ENCODE measurements around the gene INAVA.

Gene INAVA

GRCh38 chr1:200891774-200892157 is 2.9 kb upstream of the INAVA start:
- Histone ChIP-seq H3K4me3 (ENCODE audit: low read length) (peak overlapping the region; percentile 79), H3K27ac (ENCODE audit: low read length) (peak overlapping the region; percentile 84), H3K9me2 (replicated peaks; ENCODE audit: insufficient read depth, low read length) (no peaks in the 10 kb centered on the region), H3K36me3 (replicated peaks; ENCODE audit: insufficient read depth, low read length) (no peaks in the 10 kb centered on the region), H3F3A (ENCODE audit: insufficient read depth, low read length) (peaks cover 49% of the 10 kb centered on the region), H3K27me3 (replicated peaks; ENCODE audit: insufficient read depth, low read length) (no peaks in the 10 kb centered on the region), H2AFZ (ENCODE audit: low read length) (peak overlapping the region; percentile 69), H3K79me2 (ENCODE audit: low read length) (peaks cover 69% of the 10 kb centered on the region), H3K4me2 (ENCODE audit: low read depth, low read length) (peak overlapping the region; percentile 83), H4K20me1 (ENCODE audit: insufficient read depth, low read length) (no peaks in the 10 kb centered on the region), H3K4me1 (ENCODE audit: low read length) (peaks cover 59% of the 10 kb centered on the region), H3K9me3 (replicated peaks; ENCODE audit: insufficient read depth, low read length) (no peaks in the 10 kb centered on the region), H3K9ac (ENCODE audit: low read length) (peak overlapping the region; percentile 97)
- no peak for TF ChIP-seq EZH2 (optimal IDR thresholded peaks at IDR 0.05; ENCODE audit: low read depth, low read length)
- TF ChIP-seq CTCF (IDR thresholded peaks at IDR 0.05; ENCODE audit: low read length), result no peak
- TF ChIP-seq EZH2phosphoT487 (IDR thresholded peaks at IDR 0.05; ENCODE audit: low read length), result no peak
- DNase-seq, result peak; percentile 41

GRCh38 chr1:200892546-200892945 is 2.2 kb upstream of the INAVA start:
- H3K27ac ChIP-seq (ENCODE audit: low read length), result peak overlapping the region; percentile 84
- peak overlapping the region; percentile 79 for H3K4me3 ChIP-seq (ENCODE audit: low read length)
- H3K36me3 ChIP-seq (replicated peaks; ENCODE audit: insufficient read depth, low read length), result no peaks in the 10 kb centered on the region
- TF ChIP-seq CTCF (IDR thresholded peaks at IDR 0.05; ENCODE audit: low read length) (no peak), EZH2phosphoT487 (IDR thresholded peaks at IDR 0.05; ENCODE audit: low read length) (no peak), EZH2 (optimal IDR thresholded peaks at IDR 0.05; ENCODE audit: low read depth, low read length) (no peak)
- H3K4me2 ChIP-seq (ENCODE audit: low read depth, low read length), result peak overlapping the region; percentile 83
- H3F3A ChIP-seq (ENCODE audit: insufficient read depth, low read length), result peaks cover 48% of the 10 kb centered on the region
- peak; percentile 21 for DNase-seq
- no peaks in the 10 kb centered on the region for H4K20me1 ChIP-seq (ENCODE audit: insufficient read depth, low read length)
- peaks cover 77% of the 10 kb centered on the region for H3K79me2 ChIP-seq (ENCODE audit: low read length)
- H3K9ac ChIP-seq (ENCODE audit: low read length), result peak overlapping the region; percentile 97
- peaks cover 51% of the 10 kb centered on the region for H3K4me1 ChIP-seq (ENCODE audit: low read length)
- no peaks in the 10 kb centered on the region for H3K9me3 ChIP-seq (replicated peaks; ENCODE audit: insufficient read depth, low read length)
- 0 out of 2 replicates have a peak overlapping the region, but pooled peaks have one; percentile 69 for H2AFZ ChIP-seq (ENCODE audit: low read length)
- no peaks in the 10 kb centered on the region for H3K9me2 ChIP-seq (replicated peaks; ENCODE audit: insufficient read depth, low read length)
- no peaks in the 10 kb centered on the region for H3K27me3 ChIP-seq (replicated peaks; ENCODE audit: insufficient read depth, low read length)

GRCh38 chr1:200892958-200893357 is 1.7 kb upstream of the INAVA start:
- Histone ChIP-seq H3K36me3 (replicated peaks; ENCODE audit: insufficient read depth, low read length) (no peaks in the 10 kb centered on the region), H3K9me2 (replicated peaks; ENCODE audit: insufficient read depth, low read length) (no peaks in the 10 kb centered on the region), H3K79me2 (ENCODE audit: low read length) (peaks cover 81% of the 10 kb centered on the region), H3K4me2 (ENCODE audit: low read depth, low read length) (peak overlapping the region; percentile 83), H3K4me3 (ENCODE audit: low read length) (peak overlapping the region; percentile 79), H3K27me3 (replicated peaks; ENCODE audit: insufficient read depth, low read length) (no peaks in the 10 kb centered on the region), H3K9ac (ENCODE audit: low read length) (peak overlapping the region; percentile 97), H3K27ac (ENCODE audit: low read length) (peak overlapping the region; percentile 84), H4K20me1 (ENCODE audit: insufficient read depth, low read length) (no peaks in the 10 kb centered on the region), H3K4me1 (ENCODE audit: low read length) (peaks cover 47% of the 10 kb centered on the region), H3F3A (ENCODE audit: insufficient read depth, low read length) (peaks cover 44% of the 10 kb centered on the region), H3K9me3 (replicated peaks; ENCODE audit: insufficient read depth, low read length) (no peaks in the 10 kb centered on the region), H2AFZ (ENCODE audit: low read length) (no peak overlapping the region)
- TF ChIP-seq CTCF (IDR thresholded peaks at IDR 0.05; ENCODE audit: low read length) (no peak), EZH2phosphoT487 (IDR thresholded peaks at IDR 0.05; ENCODE audit: low read length) (no peak), EZH2 (optimal IDR thresholded peaks at IDR 0.05; ENCODE audit: low read depth, low read length) (no peak)
- DNase-seq, result peak; percentile 67

Measured in MM.1S (cell line).